Fibroblast of the aortic adventitia (primary cell): Measurements from ENCODE around the gene SLC9A9. TPM values are rescaled to one million over a fixed set of nuclear protein-coding genes. Genes with fewer than 3 reads are reported as not detected.

ENCODE experiments used
- DNase-seq: peaks from one replicate; pipeline ENCODE4 v3.0.0-alpha.2; 2010; ENCODE audit warnings: low read depth
- H3K4me3 ChIP-seq: 2 replicates; pipeline ENCODE4 v1.5.1; 2011; ENCODE audit warnings: low read depth, mild to moderate bottlenecking, control low read depth, low read length, moderate library complexity
- CTCF ChIP-seq: IDR thresholded peaks from 2 replicates; pipeline ENCODE4 v1.5.1; 2011; ENCODE audit warnings: mild to moderate bottlenecking, low read length, control low read depth, inconsistent platforms; ENCODE audit not compliant: insufficient read depth
- total RNA-seq: library from RNA; depleted of rRNA; stranded (reverse); fragments of >200 nt; gene quantifications from 2 replicates; pipeline ENCODE4 v1.2.3, GENCODE V29; 2012; ENCODE audit warnings: low replicate concordance

The SLC9A9 gene
- total RNA-seq, 1 donor = 23.8 TPM

GRCh38 chr3:143562789-143563188, 285.5 kb downstream of the SLC9A9 start:
- no peak overlapping the region for H3K4me3 ChIP-seq
- no peak for TF ChIP-seq CTCF
- DNase-seq = peak; percentile 11

DNA sequence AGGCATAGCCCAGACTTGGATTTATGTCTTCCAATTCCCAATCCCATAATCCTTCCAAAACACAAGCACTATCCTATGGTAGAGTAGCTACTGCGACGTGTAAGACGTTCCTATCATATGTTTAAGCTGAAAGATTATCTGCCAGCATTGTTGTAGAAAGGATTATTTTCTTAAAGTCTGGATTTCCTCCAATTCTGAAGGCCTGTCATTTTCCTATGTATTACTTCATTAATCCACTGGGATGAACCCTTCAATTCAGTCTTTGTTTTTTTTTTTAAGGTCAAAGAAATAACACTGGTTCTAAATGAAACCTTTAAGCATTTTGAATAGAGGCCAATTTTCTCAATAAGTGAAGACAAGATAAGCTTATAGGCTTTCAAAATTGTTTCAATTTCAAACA, 289.0 kb downstream of the SLC9A9 start:
- H3K4me3 ChIP-seq = no peak overlapping the region
- no peak for TF ChIP-seq CTCF
- no peak for DNase-seq

DNA sequence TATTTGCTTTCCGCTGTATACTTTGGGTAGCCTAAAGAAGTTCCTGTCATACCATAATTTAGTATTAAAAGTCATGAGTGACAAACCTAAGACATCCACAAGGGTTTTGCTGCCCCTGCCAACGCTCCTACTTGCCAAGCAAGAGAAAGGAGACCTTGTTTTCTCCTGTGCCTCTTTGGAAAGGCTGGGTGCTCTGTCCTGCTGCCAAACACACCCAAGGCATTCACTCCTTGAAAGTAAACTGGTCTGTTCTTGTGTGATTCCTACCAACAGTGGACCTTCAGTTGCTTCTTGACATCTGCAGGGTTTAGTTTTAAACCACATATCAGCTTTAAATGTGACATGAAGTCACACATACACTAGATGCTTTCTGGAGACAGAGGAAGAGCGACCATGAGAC, 295.4 kb downstream of the SLC9A9 start:
- TF ChIP-seq CTCF = no peak
- DNase-seq = no peak
- no peak overlapping the region for H3K4me3 ChIP-seq

DNA sequence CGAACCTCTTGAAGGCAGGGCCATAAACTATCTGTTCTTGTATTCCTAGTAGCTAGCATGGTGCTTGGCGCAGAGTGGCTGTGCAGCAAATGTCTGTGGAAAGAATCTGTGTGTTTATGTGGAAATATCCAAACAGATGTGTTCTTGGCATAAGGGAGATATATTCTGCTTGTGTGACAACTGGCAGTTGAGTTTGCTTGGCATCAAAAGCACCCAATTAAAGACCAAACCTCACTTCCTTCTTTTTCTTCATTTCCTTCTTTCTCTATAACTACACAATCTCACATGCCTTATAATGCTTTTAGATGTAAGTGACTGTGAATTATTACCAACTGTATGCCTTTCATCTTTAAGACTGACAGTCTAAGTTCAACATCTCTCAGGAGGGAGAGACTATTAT, 296.5 kb downstream of the SLC9A9 start:
- DNase-seq = no peak
- TF ChIP-seq CTCF = no peak
- H3K4me3 ChIP-seq = no peak overlapping the region

DNA sequence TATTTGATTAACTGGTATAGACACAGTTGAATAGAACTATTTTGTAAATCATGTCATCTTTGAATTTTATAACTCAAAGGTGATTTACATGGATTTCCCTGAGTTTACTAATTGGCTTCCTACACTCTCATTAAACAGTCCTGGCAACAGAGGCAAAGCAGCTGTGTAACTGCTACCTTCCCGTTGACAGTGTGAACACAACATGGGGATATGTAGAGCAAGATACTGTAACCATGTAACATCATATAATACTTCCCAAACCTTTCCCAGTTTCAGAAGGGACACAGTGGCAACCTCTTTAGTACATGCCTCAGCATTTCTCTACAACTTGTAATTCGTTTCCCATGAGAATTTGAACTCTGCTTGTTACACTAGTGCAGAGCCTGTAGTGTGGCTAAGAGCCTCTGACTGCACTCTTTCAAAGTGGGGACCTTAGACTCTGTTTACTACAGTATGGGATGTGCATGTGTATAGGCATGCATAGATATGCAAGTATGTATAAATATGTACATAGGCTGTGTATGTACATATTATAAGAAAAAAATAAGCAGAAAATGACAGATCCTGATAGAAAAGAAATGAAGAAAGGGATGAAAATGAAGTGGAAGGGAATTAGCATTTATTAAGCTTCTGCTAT, 299.3 kb downstream of the SLC9A9 start:
- H3K4me3 ChIP-seq = no peak overlapping the region
- TF ChIP-seq CTCF = no peak
- DNase-seq = no peak

DNA sequence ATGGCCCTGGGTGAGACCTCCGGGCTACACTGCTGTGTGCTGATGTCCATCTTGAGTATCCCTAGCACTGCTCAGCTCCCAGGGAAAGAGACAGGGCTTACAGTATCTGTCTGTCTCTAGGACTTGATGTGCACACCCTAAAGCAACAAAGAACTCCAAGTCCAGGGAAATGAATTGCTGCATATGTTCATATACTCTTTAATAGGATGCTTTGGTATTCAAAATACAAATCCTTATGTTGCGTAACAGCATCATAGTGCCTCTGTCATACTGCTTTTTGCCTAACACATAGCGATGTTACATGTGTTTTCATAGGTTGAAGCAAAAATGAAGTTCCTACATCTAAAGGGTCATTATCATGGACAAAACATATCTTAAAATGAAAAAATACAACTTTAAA, 299.9 kb downstream of the SLC9A9 start:
- TF ChIP-seq CTCF = no peak
- no peak for DNase-seq
- H3K4me3 ChIP-seq = no peak overlapping the region

DNA sequence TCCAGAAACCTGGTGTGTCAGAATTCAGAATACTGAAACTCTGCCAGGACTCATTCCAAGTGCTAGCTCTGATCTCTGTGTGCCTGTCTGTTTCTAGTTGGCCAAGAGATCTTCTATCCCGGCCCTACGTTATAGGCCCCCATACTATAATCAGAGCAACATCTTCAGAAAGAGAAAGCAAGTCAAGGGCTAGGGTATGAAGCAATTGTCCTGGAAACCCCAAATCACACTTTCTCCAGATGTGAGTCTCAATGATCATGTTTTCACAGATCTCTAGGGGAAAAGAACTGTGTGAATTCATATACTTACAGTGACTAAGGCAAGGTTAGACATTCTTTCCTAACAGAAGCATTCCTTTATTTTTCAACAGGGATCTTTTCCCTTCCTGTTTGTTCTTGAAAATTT, 309.7 kb downstream of the SLC9A9 start:
- no peak for TF ChIP-seq CTCF
- H3K4me3 ChIP-seq = no peak overlapping the region
- DNase-seq = peak; percentile 85
